ENCODE data around the gene LIMS1.

Gene LIMS1

DNA sequence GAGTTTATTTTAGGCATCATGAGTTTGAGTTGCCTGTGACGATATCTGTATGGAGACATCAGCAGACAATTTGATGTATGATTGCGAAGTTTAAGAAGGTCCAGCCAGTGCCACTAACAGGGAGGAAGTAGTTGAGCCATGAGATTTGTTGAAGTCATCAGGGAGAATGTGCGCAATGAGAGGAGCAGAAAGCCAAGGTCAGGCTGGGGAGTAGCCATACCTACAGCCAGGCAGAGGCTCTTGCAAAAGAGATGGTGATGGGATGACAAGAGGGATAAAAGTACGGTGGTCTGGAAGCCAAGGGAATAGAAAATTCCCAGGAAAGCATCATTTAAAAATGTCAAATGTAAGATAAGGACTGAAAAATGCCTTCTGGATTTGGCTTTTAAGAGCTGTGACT is 51.2 kb downstream of the LIMS1 start:
- no peaks in the 10 kb centered on the region for H3K4me1 ChIP-seq

DNA sequence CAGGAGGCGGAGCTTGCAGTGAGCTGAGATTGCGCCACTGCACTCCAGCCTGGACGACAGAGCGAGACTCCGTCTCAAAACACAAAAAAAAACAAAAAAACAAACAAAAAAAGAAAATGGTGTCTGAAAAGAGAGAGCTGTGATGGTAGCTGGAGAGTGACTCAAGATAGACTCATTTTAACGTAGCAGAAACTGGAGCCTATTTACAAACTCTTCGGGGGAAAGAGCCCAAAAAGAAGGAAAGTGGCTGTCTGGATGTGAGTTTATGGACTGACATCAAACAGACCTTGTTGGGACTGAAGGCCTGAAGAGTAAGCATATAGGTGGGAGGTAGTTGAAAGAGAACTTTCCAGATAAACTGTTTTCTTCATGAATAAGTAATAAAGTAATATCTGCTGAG is 51.8 kb downstream of the LIMS1 start:
- no peak for DNase-seq
- H3K9me3 ChIP-seq = no peaks in the 10 kb centered on the region
- H3K4me3 ChIP-seq (ENCODE audit: low read depth, low read length) = no peak overlapping the region
- no peaks in the 10 kb centered on the region for H3K4me1 ChIP-seq
- TF ChIP-seq, protein P1, sequence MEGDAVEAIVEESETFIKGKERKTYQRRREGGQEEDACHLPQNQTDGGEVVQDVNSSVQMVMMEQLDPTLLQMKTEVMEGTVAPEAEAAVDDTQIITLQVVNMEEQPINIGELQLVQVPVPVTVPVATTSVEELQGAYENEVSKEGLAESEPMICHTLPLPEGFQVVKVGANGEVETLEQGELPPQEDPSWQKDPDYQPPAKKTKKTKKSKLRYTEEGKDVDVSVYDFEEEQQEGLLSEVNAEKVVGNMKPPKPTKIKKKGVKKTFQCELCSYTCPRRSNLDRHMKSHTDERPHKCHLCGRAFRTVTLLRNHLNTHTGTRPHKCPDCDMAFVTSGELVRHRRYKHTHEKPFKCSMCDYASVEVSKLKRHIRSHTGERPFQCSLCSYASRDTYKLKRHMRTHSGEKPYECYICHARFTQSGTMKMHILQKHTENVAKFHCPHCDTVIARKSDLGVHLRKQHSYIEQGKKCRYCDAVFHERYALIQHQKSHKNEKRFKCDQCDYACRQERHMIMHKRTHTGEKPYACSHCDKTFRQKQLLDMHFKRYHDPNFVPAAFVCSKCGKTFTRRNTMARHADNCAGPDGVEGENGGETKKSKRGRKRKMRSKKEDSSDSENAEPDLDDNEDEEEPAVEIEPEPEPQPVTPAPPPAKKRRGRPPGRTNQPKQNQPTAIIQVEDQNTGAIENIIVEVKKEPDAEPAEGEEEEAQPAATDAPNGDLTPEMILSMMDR (IDR thresholded peaks at IDR 0.05; ENCODE audit: low read depth, low read length) = no peak
- H3K36me3 ChIP-seq = no peaks in the 10 kb centered on the region
- H3K27me3 ChIP-seq = no peaks in the 10 kb centered on the region

More for the DNA sequence above, 51.2 kb downstream of the LIMS1 start:
- H3K27me3 ChIP-seq = no peaks in the 10 kb centered on the region
- DNase-seq = no peak
- H3K9me3 ChIP-seq = no peaks in the 10 kb centered on the region
- no peaks in the 10 kb centered on the region for H3K36me3 ChIP-seq
- TF ChIP-seq, protein P1 (IDR thresholded peaks at IDR 0.05; ENCODE audit: low read depth, low read length) = no peak
- no peak overlapping the region for H3K4me3 ChIP-seq (ENCODE audit: low read depth, low read length)

DNA sequence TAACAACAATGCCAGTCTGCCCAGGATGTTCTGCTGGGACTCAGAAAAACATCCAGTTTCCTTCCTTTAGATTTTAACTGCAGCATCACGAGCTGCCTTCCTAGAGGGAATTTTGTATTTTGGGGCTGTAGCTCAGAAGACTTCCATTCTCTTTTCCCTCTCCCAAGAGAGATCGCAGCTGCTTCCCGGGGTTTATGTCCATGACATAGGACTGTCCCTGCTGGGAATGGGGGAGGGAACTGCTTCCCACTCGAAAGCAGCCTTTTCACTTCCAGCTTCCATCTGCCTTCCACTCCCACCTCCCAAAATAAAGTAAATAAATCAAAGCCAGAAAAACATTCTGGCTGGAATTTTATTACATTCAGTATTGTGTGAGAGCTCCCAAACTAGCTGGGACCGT is 52.4 kb downstream of the LIMS1 start:
- H3K4me1 ChIP-seq = no peaks in the 10 kb centered on the region
- H3K36me3 ChIP-seq = no peaks in the 10 kb centered on the region
- no peaks in the 10 kb centered on the region for H3K9me3 ChIP-seq
- DNase-seq = no peak
- TF ChIP-seq, protein P1 (IDR thresholded peaks at IDR 0.05; ENCODE audit: low read depth, low read length) = no peak
- no peak overlapping the region for H3K4me3 ChIP-seq (ENCODE audit: low read depth, low read length)
- no peaks in the 10 kb centered on the region for H3K27me3 ChIP-seq

DNA sequence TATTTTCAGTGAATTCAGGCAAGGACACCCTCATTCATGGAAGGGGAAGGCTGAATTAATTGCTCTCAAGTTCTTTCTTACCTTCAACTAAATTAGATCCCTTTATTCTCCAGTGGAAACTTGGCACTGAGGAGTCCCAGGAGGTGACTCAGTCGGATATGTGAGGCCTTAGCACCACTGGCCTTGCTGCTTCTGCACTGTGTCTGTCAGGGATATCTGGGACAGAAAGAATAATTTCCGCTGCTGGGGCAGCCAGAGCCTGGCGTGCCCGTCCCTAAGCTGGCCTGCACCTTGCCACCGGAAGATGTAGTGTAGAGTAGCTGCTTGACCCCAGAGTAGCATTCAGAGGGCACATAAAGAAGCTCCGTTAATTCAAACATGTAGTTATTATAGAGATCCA is 53.4 kb downstream of the LIMS1 start:
- Histone ChIP-seq H3K4me1 (no peaks in the 10 kb centered on the region), H3K4me3 (ENCODE audit: low read depth, low read length) (no peak overlapping the region), H3K9me3 (no peaks in the 10 kb centered on the region), H3K27me3 (no peaks in the 10 kb centered on the region), H3K36me3 (no peaks in the 10 kb centered on the region)
- no peak for DNase-seq
- TF ChIP-seq, protein P1 (IDR thresholded peaks at IDR 0.05; ENCODE audit: low read depth, low read length) = no peak

DNA sequence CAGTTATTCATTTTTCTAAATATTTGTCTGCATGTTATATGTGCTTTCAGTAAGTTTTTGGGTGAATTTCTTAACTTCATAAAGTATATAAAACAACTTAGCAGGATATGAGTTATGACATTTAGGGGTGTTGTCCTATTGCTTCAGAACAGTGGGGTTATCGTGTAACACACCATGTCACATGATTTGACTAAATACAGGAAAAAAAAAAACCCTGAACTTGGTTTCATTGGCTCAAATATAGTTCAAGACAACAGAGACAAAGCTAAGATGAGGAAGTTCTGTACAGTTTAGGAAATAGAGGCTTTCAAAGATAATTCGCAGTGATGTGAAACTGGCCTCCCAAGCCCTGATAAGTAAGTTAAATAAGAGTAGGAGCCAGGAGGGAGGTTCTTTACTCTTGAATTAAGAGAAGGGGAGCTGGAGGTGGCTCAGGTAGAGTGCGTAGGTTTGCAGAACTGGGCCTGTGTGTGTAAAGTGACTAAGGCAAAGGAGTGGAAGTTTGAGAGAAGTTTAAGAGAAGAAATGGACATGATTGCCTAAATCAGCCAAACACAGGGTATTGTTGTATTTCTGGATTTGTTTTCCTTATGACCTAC is 53.9 kb downstream of the LIMS1 start:
- H3K27me3 ChIP-seq = no peaks in the 10 kb centered on the region
- H3K36me3 ChIP-seq = no peaks in the 10 kb centered on the region
- no peaks in the 10 kb centered on the region for H3K9me3 ChIP-seq
- TF ChIP-seq, protein P1 (IDR thresholded peaks at IDR 0.05; ENCODE audit: low read depth, low read length) = no peak
- no peak for DNase-seq
- H3K4me3 ChIP-seq (ENCODE audit: low read depth, low read length) = no peak overlapping the region
- no peaks in the 10 kb centered on the region for H3K4me1 ChIP-seq

DNA sequence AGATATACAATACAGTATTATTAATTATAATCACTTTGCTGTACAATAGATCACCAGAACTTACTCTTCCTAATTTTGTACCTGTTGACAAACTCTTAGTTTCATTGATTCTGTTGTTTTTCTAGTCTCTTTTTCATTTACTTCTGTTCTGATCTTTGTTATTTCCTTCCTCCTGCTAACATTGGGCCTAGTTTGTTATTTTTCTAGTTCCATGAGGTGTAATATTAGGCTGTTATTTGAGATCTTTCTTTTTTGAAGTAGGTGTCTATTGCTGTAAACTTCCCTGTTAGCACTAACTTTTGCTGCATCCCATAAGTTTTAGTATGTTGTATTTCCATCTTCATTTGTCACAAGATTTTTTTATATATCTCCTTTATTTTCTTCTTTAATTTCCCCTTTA is 55.1 kb downstream of the LIMS1 start:
- Histone ChIP-seq H3K9me3 (no peaks in the 10 kb centered on the region), H3K36me3 (no peaks in the 10 kb centered on the region), H3K4me1 (no peaks in the 10 kb centered on the region), H3K4me3 (ENCODE audit: low read depth, low read length) (no peak overlapping the region), H3K27me3 (no peaks in the 10 kb centered on the region)
- no peak for DNase-seq
- TF ChIP-seq, protein P1 (IDR thresholded peaks at IDR 0.05; ENCODE audit: low read depth, low read length) = no peak

All from BE2C (cell line).